Hepatocyte (in vitro differentiated cells): ENCODE measurements around the gene MGAM2. TPM values are rescaled to one million over a fixed set of nuclear protein-coding genes. Genes with fewer than 3 reads are reported as not detected.

ENCODE experiments used
- DNase-seq: peaks from one replicate; pipeline ENCODE4 v3.0.0-alpha.2; 2016; ENCODE audit warnings: low spot score
- H2AFZ ChIP-seq: fragments of 200-600 bp; sonication (generic); 2 replicates; pipeline ENCODE4 v1.6.0; 2016; ENCODE audit warnings: antibody characterized with exemption, mild to moderate bottlenecking
- H3K27ac ChIP-seq: fragments of 200-600 bp; sonication (generic); 2 replicates; pipeline ENCODE4 v1.5.1; 2016; ENCODE audit warnings: mild to moderate bottlenecking
- H3K27me3 ChIP-seq: fragments of 200-600 bp; sonication (generic); 2 replicates; pipeline ENCODE4 v1.6.1; 2016
- H3K36me3 ChIP-seq: fragments of 200-600 bp; sonication (generic); replicated peaks from 2 replicates; pipeline ENCODE4 v1.5.1; 2016; ENCODE audit warnings: low read depth; ENCODE audit not compliant: insufficient read depth
- H3K4me1 ChIP-seq: fragments of 200-600 bp; sonication (generic); 2 replicates; pipeline ENCODE4 v1.5.1; 2016; ENCODE audit warnings: mild to moderate bottlenecking, moderate library complexity; ENCODE audit not compliant: insufficient read depth
- H3K4me2 ChIP-seq: fragments of 200-600 bp; sonication (generic); 2 replicates; pipeline ENCODE4 v1.6.0; 2016
- H3K4me3 ChIP-seq: fragments of 200-600 bp; sonication (generic); 2 replicates; pipeline ENCODE4 v1.5.1; 2016; ENCODE audit warnings: mild to moderate bottlenecking
- H3K79me2 ChIP-seq: fragments of 200-600 bp; sonication (generic); 2 replicates; pipeline ENCODE4 v1.6.0; 2017; ENCODE audit warnings: mild to moderate bottlenecking
- H3K9me2 ChIP-seq: fragments of 200-600 bp; sonication (generic); replicated peaks from 2 replicates; pipeline ENCODE4 v1.6.0; 2017; ENCODE audit warnings: mild to moderate bottlenecking; ENCODE audit not compliant: insufficient read depth
- H3K9me3 ChIP-seq: fragments of 200-600 bp; sonication (generic); 2 replicates; pipeline ENCODE4 v1.5.1; 2016; ENCODE audit warnings: low read depth, mild to moderate bottlenecking
- H4K20me1 ChIP-seq: fragments of 200-600 bp; sonication (generic); 2 replicates; pipeline ENCODE4 v1.6.0; 2016; ENCODE audit warnings: mild to moderate bottlenecking; ENCODE audit not compliant: insufficient read depth, poor library complexity, severe bottlenecking
- CTCF ChIP-seq: fragments of 200-600 bp; sonication (generic); IDR thresholded peaks from 2 replicates; pipeline ENCODE4 v1.5.1; 2016; ENCODE audit warnings: antibody characterized with exemption, mild to moderate bottlenecking; ENCODE audit not compliant: poor library complexity
- EZH2 ChIP-seq: fragments of 200-600 bp; sonication (generic); IDR thresholded peaks from 2 replicates; pipeline ENCODE4 v1.6.1; 2016; ENCODE audit warnings: antibody characterized with exemption, mild to moderate bottlenecking, borderline replicate concordance
- EZH2phosphoT487 ChIP-seq: fragments of 200-600 bp; sonication (generic); IDR thresholded peaks from one replicate; pipeline ENCODE4 v1.6.1; 2018; ENCODE audit warnings: antibody characterized with exemption, mild to moderate bottlenecking, low read depth, moderate library complexity; ENCODE audit not compliant: unreplicated experiment, severe bottlenecking
- WGBS: methylation state at CpG from one replicate; pipeline ENCODE4 v1.1.6; 2016; ENCODE audit warnings: low lambda C conversion rate; ENCODE audit errors: missing lambda C conversion rate; 5-methylcytosine and 5-hydroxymethylcytosine counted together
- polyA plus RNA-seq: library from polyadenylated mRNA; unstranded; fragments of >200 nt; fragmentation: Nextera tagmentation; extraction: Ambion mirVana; gene quantifications from 2 replicates; pipeline ENCODE4 v1.2.1, GENCODE V29; 2016
- total RNA-seq: library from RNA; depleted of rRNA; stranded (reverse); fragments of >200 nt; gene quantifications from 2 replicates; pipeline ENCODE4 v1.2.3, GENCODE V29; 2014

MGAM2 gene
- total and polyA plus RNA-seq, 2 experiments from 2014 or later, result 1.6 to 4.1 TPM

GRCh38 chr7:142125256-142125955 lies 13.9 kb downstream of the MGAM2 start:
- H3K27me3 ChIP-seq, result no peaks in the 10 kb centered on the region
- no peaks in the 10 kb centered on the region for H3K9me2 ChIP-seq
- no peaks in the 10 kb centered on the region for H3K79me2 ChIP-seq
- H3K4me3 ChIP-seq, result no peak overlapping the region
- H2AFZ ChIP-seq, result no peak overlapping the region
- no peaks in the 10 kb centered on the region for H3K36me3 ChIP-seq
- WGBS, result 66% methylated on average over 1 of the region's 1 CpG
- H3K4me2 ChIP-seq, result no peak overlapping the region
- TF ChIP-seq EZH2 (no peak), EZH2phosphoT487 (no peak), CTCF (no peak)
- H3K4me1 ChIP-seq, result no peaks in the 10 kb centered on the region
- H3K9me3 ChIP-seq, result no peaks in the 10 kb centered on the region
- DNase-seq, result no peak
- H3K27ac ChIP-seq, result no peak overlapping the region
- no peaks in the 10 kb centered on the region for H4K20me1 ChIP-seq

- TF ChIP-seq CTCF (no peak), EZH2 (no peak), EZH2phosphoT487 (no peak)
- WGBS, result 40% methylated on average over 2 of the region's 2 CpGs
These were observed 18.7 kb downstream of the MGAM2 start for GRCh38 chr7:142130267-142130666.

GRCh38 chr7:142131439-142132185 lies 20.1 kb downstream of the MGAM2 start:
- TF ChIP-seq EZH2, result no peak
- TF ChIP-seq EZH2phosphoT487, result no peak
- no peak for TF ChIP-seq CTCF
- Histone ChIP-seq H3K79me2 (no peaks in the 10 kb centered on the region), H3K36me3 (no peaks in the 10 kb centered on the region), H3K4me1 (no peaks in the 10 kb centered on the region), H2AFZ (no peak overlapping the region), H3K4me3 (no peak overlapping the region), H3K9me2 (no peaks in the 10 kb centered on the region), H3K27me3 (no peaks in the 10 kb centered on the region), H3K27ac (no peak overlapping the region), H3K4me2 (no peak overlapping the region), H3K9me3 (no peaks in the 10 kb centered on the region), H4K20me1 (no peaks in the 10 kb centered on the region)
- no peak for DNase-seq
- WGBS, result 91% methylated on average over 4 of the region's 4 CpGs

More at GRCh38 chr7:142130267-142130666, 18.7 kb downstream of the MGAM2 start:
- no peaks in the 10 kb centered on the region for H3K79me2 ChIP-seq
- H2AFZ ChIP-seq, result no peak overlapping the region
- no peaks in the 10 kb centered on the region for H3K36me3 ChIP-seq
- no peaks in the 10 kb centered on the region for H3K4me1 ChIP-seq
- H3K4me3 ChIP-seq, result no peak overlapping the region
- no peaks in the 10 kb centered on the region for H3K9me2 ChIP-seq
- H3K27me3 ChIP-seq, result no peaks in the 10 kb centered on the region
- H4K20me1 ChIP-seq, result no peaks in the 10 kb centered on the region
- H3K27ac ChIP-seq, result no peak overlapping the region
- no peaks in the 10 kb centered on the region for H3K9me3 ChIP-seq
- no peak for DNase-seq
- H3K4me2 ChIP-seq, result no peak overlapping the region
